Measurements from ENCODE around the gene DDIT3. TPM values are rescaled to one million over a fixed set of nuclear protein-coding genes. Genes with fewer than 3 reads are reported as not detected.
"Not testable (repeated sequence)": the region's sequence is repeated elsewhere in the genome, so short reads cannot be mapped to it uniquely, and the experiment has no call there.

DDIT3 gene
- total RNA-seq (2014; rRNA removed; shearing (Covaris generic)), result 23.7 and 24.6 TPM in 2 replicates

- in situ Hi-C loops (cut with HindIII; ENCODE audit: low sequenced_read_pairs), result no loop called here
Measured at GRCh38 chr12:57520053-57520818, at the start of gene DDIT3. DDIT3 (minus strand) TSS chr12:57520514; CDS start chr12:57517406, 3,108 bp downstream.

GRCh38 chr12:57569858-57570257 is 49.5 kb upstream of the DDIT3 start:
- in situ Hi-C loops (cut with HindIII; ENCODE audit: low sequenced_read_pairs), result no loop called here
- no peak for DNase-seq (ENCODE audit: low spot score)

More at GRCh38 chr12:57520053-57520818, at the start of gene DDIT3:
- peak; percentile 98 for DNase-seq (ENCODE audit: low spot score)

GRCh38 chr12:57568838-57569237 is 48.5 kb upstream of the DDIT3 start:
- no peak for DNase-seq (ENCODE audit: low spot score)
- in situ Hi-C loops (cut with HindIII; ENCODE audit: low sequenced_read_pairs), result no loop called here

- in situ Hi-C loops (cut with HindIII; ENCODE audit: low sequenced_read_pairs), result no loop called here
- DNase-seq (ENCODE audit: low spot score), result no peak
Measured at GRCh38 chr12:57564178-57564740, 43.9 kb upstream of the DDIT3 start.

GRCh38 chr12:57563358-57563757 is 43.0 kb upstream of the DDIT3 start:
- in situ Hi-C loops (cut with HindIII; ENCODE audit: low sequenced_read_pairs), result no loop called here
- DNase-seq (ENCODE audit: low spot score), result no peak

- DNase-seq (ENCODE audit: low spot score); in situ Hi-C loops (cut with HindIII; ENCODE audit: low sequenced_read_pairs): not testable (repeated sequence)
Measured at GRCh38 chr12:57561117-57561516, 40.8 kb upstream of the DDIT3 start.

GRCh38 chr12:57560516-57560915 is 40.2 kb upstream of the DDIT3 start:
- DNase-seq (ENCODE audit: low spot score), result no peak
- in situ Hi-C loops (cut with HindIII; ENCODE audit: low sequenced_read_pairs), result no loop called here

GRCh38 chr12:57558864-57559263 is 38.5 kb upstream of the DDIT3 start:
- in situ Hi-C loops (cut with HindIII; ENCODE audit: low sequenced_read_pairs), result no loop called here

GRCh38 chr12:57554897-57555296 is 34.6 kb upstream of the DDIT3 start:
- no peak for DNase-seq (ENCODE audit: low spot score)
- in situ Hi-C loops (cut with HindIII; ENCODE audit: low sequenced_read_pairs), result no loop called here

More at GRCh38 chr12:57558864-57559263, 38.5 kb upstream of the DDIT3 start:
- no peak for DNase-seq (ENCODE audit: low spot score)

GRCh38 chr12:57554453-57554852 is 34.1 kb upstream of the DDIT3 start:
- in situ Hi-C loops (cut with HindIII; ENCODE audit: low sequenced_read_pairs), result no loop called here
- no peak for DNase-seq (ENCODE audit: low spot score)

GRCh38 chr12:57553343-57554202 is 33.3 kb upstream of the DDIT3 start:
- in situ Hi-C loops (cut with HindIII; ENCODE audit: low sequenced_read_pairs), result no loop called here
- DNase-seq (ENCODE audit: low spot score), result peak; percentile 37

GRCh38 chr12:57552835-57553313 is 32.6 kb upstream of the DDIT3 start:
- no peak for DNase-seq (ENCODE audit: low spot score)
- in situ Hi-C loops (cut with HindIII; ENCODE audit: low sequenced_read_pairs), result no loop called here

GRCh38 chr12:57552306-57552651 is 32.0 kb upstream of the DDIT3 start:
- DNase-seq (ENCODE audit: low spot score), result no peak
- in situ Hi-C loops (cut with HindIII; ENCODE audit: low sequenced_read_pairs), result no loop called here

GRCh38 chr12:57551637-57552305 is 31.5 kb upstream of the DDIT3 start:
- in situ Hi-C loops (cut with HindIII; ENCODE audit: low sequenced_read_pairs), result no loop called here
- no peak for DNase-seq (ENCODE audit: low spot score)

- in situ Hi-C loops (cut with HindIII; ENCODE audit: low sequenced_read_pairs), result no loop called here
- peak; percentile 49 for DNase-seq (ENCODE audit: low spot score)
Measured at GRCh38 chr12:57550641-57551549, 30.6 kb upstream of the DDIT3 start.

- DNase-seq (ENCODE audit: low spot score), result peak; percentile 76
- in situ Hi-C loops (cut with HindIII; ENCODE audit: low sequenced_read_pairs), result no loop called here
Measured at GRCh38 chr12:57549909-57550640, 29.8 kb upstream of the DDIT3 start, which contains the start of gene KIF5A. KIF5A (plus strand) TSS chr12:57550044; CDS start chr12:57550272, 228 bp downstream.

GRCh38 chr12:57549203-57549908 is 29.0 kb upstream of the DDIT3 start:
- no peak for DNase-seq (ENCODE audit: low spot score)
- in situ Hi-C loops (cut with HindIII; ENCODE audit: low sequenced_read_pairs), result no loop called here
